DND-41 (cell line): ENCODE results near the gene ABHD3.

Experiments
- CTCF ChIP-seq: IDR thresholded peaks from 2 replicates; pipeline ENCODE4 v1.5.1; 2012; ENCODE audit warnings: borderline replicate concordance, low read length, moderate library complexity, mild to moderate bottlenecking; ENCODE audit not compliant: poor library complexity, severe bottlenecking; ENCODE audit errors: extremely low read depth
- EZH2 ChIP-seq: IDR thresholded peaks from 3 replicates; pipeline ENCODE4 v1.6.1; 2012; ENCODE audit warnings: borderline replicate concordance, low read depth, mild to moderate bottlenecking, moderate library complexity, low read length, inconsistent platforms; ENCODE audit not compliant: severe bottlenecking

GRCh38 chr18:21735452-21736015, 31.0 kb upstream of the ABHD3 start:
- no peak for TF ChIP-seq CTCF
- TF ChIP-seq EZH2: no peak
